GM18519 (cell line): Measurements from ENCODE around the gene RAP1A.

ENCODE experiments used
- ATAC-seq: cut with Tn5 transposase; IDR thresholded peaks from one replicate; pipeline ENCODE4 v1.9.1; 2021; ENCODE audit warnings: mild to moderate bottlenecking, moderate library complexity; ENCODE audit not compliant: unreplicated experiment, low FRiP score

Gene RAP1A

DNA sequence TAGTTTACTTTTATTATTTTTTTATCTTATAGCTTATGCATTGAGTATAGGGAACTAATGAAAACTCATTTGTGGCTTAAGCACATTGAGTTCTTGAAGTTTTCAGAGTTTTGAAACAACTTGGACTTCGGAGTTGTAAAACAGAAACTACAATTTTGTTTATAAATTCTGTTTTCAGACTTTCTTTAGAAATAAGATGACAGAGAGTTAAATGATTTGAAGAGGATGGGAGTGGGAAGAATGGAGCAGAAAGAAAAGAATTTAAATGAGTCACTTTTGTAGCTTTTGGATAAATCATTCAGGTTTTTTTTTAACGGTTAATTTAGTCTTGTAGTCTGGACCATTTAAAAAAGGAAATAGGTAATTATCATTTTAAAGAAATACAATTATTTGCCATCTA lies 87.3 kb downstream of the RAP1A start:
- ATAC-seq, result no peak

DNA sequence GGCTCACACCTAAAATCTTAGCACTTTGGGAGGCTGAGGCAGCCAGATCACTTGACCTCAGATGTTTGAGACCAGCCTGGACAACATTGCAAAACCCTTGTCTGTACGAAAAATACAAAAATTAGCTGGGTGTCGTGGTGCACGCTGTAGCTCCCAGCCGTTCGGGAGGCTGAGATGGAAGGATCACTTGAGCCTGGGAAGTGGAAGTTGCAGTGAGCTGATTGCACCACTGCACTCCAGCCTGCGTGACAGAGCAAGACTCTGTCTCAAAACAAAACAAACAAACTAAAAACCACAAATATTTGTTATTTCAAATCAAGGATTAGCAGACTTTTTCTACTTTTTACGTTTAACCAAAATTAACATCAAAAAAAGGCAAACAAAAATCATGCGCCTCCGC lies 88.3 kb downstream of the RAP1A start:
- no peak for ATAC-seq

DNA sequence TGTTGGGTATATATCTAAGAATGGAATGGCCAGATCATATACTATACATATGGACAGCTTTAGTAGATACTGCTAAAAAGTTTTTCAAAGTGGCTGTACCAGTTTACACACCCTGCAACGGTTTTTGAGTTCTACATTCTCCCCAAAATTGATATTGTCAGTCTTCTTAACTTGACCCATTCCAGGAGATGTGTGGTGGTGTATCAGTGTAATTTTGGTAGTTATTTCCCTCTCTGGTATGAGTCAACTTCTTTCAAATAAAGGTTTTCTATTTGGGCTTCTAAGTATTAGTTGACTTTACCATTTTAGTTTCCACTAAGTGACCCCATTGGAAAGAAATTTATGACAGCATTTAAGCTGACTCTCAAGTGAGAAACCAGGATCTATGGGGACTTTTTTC lies 90.4 kb downstream of the RAP1A start:
- ATAC-seq, result no peak

DNA sequence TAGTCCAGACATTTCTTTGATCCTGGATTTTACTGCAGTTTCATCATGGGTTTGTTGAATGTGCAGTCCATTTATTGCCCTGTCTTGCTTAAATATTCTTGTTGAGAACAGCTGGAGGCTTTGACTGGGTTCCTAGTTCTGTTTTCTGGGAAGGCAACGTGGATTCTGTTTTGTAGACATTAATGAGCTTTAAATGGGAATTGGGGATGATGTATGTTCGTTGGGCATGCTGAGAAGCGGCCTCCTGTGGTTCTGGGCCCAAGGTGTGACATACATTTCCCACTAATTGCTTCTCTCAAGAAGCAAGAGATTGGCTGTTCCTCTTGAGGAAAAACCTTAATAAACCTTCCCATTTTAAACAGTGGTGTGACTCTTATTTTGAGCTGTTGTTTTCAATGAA lies 96.7 kb downstream of the RAP1A start:
- ATAC-seq, result no peak

DNA sequence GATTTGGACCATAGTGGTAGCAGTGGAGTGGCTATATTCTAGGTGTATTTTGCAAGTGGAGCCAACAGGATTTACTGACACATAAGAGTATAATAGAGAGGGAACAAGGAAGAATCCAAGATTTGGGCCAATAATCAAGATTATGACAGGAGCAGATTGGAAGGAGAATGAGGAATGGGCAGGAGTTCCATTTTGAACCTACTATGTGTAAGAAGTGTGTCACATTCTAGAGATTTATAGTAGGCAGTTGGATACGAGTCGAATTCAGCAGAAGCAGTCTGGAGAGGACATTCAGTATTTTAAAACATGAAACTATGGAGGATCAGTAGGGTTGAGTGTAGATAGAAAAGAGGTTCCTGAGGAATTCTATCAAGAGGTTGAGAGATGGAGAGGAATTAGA lies 97.9 kb downstream of the RAP1A start:
- no peak for ATAC-seq

DNA sequence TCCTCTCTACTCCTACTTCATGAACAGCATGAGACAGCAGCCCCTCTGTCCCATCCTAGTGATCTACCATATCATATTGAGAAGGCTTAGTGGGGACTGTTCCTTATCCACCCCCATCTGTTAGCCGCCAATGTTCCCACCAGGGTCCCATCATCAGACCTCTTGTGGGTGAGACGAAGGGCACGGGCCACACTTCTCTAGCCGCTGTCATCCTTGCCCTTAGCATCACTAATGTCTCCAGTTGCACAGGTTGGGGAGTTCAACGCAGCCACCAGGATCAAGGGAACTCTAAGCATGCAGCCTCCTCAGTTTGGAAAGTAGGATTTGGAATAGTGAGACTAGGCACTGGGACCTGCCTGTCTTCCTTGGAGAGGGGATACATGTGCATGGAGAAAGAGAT lies 99.5 kb downstream of the RAP1A start:
- no peak for ATAC-seq

DNA sequence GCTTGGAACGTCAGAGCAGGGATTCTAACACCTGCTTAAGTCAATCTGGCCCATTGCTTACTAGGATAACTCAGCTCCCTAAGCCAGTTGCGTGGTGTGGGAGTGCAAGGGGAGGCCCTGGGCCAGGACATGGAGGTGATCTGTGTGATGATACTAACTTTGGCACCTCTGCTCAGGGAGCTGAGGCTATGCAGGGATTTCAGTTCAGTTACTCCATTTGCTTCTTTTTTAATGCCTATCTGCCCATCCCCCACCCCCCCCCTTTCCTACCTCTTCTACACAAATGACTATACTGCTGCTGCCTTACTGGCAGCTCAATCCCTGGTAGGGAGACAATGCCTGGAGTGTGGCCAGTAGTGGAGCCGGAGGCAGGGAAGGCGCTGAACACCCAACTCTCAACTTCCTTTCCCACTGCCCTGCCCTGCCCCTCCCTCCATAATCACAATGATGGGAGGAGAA lies 100.1 kb downstream of the RAP1A start:
- ATAC-seq, result no peak

DNA sequence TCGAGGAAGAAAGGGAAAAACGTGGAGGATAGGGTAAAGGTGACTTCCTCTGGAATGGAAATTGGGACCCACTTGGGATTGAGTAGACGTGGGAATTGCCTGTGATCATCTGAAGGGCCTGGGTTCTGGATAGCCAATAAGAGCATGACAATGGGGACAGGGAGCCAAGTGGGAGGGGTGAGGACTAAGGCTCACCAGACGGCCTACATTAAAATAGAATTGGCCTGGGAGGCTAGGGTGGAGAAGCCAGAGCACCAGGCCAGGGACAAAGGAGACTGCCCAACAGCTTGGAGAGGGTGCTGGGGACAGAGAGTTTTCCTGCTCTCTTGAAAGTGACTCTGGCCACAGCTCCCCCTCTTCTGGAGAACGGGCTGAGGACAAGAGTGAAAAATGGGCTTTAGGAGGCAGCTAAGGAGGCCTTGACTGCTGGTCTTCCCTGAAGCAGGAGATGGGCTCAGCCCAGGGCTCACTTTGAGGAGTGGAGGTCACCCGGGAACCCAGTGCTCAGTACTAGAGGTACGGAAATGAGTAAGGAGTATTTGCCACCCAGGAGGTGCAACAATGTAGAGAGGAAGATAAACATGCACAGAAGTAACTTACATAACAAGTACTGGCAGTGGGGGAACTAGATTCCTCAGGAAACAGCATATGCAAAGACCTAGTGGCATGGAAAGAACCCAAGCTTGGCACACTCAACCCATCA lies 100.8 kb downstream of the RAP1A start:
- no peak for ATAC-seq

DNA sequence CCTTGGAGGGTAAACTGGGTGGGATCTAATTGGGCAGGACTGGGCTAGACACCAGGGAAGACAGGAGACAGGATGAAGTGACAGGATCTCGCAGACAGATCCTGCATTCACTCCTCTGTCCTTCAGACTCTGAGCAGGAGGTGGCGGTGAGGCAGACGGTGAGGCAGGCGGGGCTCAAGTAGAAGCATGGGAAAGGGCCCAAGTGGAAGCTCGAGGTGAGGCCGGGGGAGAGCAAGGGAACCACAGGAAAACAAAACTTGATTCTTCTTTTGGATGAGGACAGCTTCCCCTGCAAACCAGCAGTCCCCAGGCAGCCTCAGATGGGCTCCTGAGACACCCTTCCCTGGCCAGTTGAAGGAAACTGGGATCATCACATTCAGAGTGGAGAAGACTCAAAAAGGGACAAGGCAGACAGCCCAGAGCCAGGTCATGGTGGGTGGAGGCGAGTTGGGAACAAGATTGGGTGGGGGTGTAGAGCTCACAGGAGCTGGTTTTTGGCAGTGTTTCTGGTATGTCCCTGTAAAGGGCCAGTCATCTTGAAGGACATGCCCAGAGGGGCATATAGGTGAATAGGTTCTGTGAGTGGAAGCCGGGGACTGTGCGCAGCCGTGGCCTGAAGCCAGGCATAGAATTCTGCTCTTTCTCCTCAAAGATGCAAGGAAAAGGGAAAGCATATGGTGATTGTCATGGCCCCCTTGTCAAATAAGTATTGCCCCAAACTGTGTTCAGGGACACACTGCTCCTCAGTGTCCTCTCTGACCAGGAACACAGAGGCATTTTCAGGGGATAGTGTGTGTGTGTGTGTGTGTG lies 101.6 kb downstream of the RAP1A start:
- no peak for ATAC-seq

DNA sequence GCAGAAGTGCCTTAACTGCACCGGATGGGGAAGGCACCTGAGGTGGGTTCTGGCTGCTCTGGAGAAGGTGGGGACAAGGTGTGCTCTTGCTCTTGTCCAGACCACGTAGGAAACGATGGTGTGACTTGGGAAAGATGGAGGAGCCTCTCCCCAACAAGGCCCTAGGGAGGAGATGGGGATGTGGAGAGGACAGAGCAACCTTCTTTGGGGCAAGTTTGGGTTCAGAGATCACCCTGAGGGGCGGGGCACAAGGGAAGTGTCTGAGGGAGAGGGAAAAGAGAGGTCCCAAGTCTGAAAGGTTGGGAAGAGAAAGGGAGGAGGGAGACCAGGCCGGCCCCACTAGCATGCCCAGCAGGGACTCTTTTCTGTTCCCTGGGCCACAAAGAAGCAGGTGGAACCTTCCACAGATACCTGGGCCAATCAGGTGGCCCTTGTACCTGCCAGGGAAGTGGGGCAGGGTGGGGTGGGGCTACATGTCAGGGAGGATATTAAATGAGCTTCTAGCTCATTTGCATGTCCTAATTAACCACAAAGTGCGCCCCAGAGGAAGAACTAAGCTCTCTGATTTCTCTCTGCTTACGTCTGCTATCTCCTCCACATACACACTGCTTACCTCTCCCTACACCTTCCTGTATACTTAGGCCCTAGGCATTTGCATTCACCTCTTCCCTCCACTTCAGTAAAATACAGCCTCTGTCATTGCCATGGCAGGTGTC lies 103.7 kb downstream of the RAP1A start:
- ATAC-seq, result no peak

DNA sequence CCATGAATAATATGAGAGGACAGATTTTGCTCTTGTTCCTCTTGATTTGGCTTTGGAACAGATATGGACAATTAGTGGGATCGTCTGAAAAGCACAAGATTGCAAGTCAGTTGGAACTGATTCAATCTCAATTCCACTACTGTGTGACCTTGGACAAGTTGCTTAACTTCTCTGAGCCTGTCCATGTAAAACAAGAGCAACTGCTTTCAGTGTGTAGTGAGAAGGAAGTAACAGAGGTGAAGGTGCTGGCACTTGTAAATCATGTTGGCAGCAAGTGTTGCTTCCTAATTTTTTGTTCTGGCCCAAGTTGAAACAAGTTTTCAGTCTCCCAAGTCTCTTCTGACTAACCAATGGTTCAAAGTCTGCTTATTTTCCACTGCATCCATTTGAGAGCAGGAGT lies 104.3 kb downstream of the RAP1A start:
- no peak for ATAC-seq

DNA sequence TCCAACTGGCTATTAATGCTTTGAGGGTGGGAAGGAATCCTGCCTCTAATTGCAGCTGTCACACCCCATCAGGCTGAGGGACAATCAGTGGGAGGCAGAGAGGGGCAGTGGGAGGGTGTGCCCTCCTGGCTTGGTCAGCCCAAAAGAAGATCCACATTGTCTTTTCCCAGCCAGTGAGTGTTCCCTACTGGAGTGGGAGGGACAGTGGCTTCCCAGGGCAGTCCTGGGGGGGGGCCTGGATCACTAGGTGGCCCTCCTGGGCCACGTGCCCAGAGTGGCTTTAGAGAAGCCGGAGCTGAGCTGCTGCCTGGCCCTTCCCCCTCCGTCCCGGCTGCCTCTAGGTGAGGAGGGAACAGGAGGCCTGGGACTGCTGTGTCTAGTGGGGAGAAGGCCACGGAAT lies 105.6 kb downstream of the RAP1A start:
- no peak for ATAC-seq

DNA sequence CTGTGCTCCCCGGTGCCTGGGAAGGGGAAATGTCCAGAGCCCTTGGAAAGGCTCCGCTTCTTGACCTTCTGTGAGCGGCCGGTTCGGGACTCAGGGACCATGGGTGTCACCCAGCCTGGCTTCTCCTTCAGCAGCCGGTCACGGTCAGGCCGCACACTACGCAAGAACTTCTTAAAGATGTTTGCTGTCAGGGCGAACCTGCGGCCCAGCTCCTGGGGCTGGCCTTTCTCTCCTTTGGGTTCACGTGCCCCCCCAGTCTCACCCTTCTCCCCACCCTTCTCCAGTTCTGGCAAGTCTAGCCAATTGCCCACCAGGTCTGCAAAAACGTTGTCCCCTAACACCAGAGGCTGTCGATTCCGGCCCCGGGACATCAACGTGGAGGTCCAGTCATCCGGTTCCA lies 107.5 kb downstream of the RAP1A start:
- no peak for ATAC-seq

DNA sequence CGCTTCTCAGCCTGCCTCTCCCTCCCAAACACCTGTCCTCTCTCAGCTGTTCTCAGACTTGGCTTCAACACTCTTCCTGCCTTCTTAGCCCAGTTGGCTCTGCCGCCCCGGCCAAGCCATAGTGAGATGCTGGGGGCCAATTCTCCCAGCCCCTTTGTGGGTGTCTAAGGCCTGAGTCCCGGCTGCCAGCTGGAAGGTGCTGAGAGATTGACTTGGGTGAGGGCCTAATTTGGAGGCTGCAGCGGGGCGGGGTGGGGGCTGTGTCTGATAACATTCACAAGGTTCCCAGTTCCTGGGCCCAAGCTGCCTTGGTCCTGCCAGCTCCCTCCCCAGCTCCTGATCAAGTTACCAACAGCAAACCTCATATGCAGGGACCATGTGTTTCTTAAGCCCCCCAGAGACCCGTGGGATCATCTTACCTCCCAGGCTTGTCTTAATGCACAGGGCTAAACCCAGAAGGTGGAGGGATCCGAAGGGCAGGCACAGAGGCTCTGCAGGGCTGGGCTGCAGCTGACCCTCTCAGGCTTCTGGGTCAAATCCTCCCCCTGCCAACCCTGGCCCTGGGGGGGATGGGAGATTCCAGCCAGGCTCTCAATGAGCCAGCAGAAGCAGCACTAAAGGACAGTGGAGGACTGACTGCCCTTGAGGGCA lies 109.8 kb downstream of the RAP1A start:
- ATAC-seq, result no peak

DNA sequence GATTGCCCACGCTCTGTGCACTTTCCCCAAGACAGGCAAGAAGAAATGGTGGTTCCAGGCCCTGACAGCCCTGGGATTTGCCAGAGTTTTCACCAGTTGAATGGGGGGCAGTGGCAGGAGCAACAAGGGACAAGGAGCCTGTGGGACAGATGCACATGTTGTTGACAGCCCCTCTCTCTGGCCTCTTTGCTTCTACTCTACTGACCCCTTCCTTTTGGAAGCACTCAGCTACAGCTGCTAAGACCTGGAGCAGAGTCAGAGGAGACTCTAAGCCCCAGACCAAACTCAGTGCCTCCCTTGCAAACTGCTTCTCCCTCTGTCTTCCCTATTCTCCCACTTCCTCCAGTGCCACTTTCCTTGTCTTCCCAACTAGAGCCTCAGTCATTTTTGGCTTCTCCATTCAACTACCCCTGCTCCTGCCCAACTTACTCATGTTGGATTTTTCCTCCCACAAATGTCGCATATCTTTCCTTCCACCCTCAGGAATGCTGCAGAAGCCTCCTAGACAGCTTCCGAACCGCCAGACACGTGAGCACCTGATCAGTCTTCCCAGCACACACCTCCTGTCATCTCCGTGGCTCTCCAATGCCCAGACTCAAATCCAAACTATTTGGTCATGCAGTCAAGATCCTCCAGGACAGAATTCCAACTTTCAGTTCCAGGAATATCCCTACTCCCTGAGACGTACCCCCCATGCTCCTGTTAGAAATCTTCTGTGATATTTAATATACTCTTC lies 110.5 kb downstream of the RAP1A start:
- ATAC-seq, result no peak

DNA sequence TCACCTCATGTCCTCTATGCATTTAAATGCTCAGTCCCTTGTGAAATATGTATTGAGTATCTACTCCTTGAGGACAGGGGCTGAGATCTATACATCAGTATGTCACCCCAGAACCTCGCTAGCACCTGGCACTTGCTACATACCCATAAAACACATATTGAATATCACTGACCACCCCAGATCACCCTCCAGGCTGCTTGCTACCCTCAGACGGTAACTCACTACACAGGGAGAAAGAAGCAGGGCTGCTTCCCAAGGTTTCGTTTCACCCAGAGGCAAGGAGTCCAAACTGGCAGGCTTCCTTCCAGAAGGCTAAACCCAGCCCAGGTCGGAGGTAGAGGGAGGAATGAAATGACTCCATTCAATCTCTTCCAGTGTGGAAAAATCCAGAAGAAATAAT lies 111.1 kb downstream of the RAP1A start:
- no peak for ATAC-seq

DNA sequence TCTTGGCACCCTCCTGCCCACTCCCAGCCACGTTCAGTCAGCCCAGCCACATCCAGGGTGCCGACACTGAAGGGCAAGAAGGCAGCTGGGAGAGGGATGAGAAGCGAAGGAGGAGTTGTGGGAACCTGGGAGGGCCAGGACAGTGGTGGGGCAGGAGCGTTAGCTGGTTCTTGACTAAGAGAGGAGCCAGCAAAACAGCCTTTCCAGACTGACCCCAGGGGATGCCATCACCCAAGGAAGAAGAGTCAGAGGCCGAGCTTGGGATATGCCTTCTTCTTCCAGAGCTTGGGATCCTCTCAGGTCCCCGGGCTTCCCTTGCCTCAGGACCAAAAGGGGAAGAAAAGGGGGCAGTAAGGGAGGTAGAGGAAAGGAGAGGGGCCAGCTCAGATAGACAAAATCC lies 112.4 kb downstream of the RAP1A start:
- no peak for ATAC-seq

DNA sequence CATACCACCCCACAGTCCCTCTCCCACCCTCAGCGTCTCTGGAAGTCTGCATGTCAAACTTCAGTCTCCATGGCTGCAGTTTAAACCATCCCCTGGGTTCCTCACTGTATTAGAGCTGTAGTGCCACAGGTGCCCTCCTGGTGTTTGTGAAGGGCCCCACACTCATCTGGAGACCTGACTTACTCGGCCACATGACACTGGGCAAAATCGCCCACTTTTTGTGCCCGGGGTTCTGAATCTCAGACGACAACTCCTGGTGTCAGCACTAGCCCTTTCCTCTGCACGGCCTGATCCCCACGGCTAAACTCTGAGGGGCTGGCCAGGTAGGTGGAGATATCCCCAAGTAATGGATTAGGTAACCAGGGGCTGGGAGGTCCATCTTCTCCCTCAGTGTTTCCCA lies 113.1 kb downstream of the RAP1A start:
- no peak for ATAC-seq

DNA sequence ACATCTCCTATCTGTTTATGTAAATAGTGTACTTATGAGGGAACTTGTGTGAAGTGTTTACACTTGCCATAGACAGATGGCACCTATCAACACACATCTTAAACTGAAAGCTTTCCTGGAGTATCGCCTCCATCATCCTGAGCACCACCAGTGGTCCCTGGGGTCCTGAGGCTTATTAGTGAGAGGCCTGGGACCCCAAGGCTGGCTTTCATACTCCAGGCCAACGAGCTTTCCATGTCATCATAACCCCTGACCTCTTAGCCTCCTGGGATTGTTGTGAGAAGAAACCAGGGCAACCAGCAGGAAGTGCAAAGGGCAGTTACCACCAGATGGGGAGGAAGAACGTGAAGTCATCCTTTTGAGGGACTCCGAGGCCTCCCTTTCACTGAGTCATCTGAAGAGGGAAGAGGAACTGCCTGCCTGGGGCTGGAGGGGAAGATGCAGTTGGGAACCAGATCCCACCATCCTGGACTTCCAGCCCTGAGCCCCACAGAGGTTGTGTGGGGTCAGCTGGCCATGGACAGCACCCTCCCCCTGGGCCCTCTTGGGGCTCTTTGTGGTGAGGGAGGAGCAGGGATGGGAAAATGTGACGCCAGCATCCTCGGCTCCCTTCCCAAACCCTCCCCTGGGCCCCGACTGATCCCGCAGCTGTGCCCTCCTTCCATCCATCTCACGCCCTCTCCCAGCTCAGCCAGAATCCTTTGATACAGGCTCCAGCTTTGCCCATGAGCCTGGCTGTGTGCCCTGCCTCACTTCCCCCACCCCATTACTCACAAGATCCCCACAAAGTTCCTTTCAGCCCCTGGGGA lies 113.8 kb downstream of the RAP1A start:
- no peak for ATAC-seq

DNA sequence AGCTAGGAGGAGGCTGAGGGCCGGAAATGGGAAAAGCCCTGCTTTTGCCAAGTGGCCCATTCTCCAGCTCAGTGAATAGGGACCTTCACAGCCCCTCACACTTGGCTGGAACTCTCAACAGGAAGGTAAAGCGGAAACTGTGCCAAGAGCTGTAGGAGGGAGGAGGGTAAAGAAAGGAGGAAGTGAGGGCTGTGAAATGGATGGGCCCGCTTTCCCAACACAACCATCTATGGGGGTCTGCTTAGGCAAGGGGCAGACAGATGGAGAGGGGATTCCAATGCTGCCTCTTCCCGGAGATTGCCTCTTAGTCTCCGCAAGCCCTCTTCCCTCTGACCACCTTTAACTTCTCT lies 114.4 kb downstream of the RAP1A start:
- ATAC-seq, result no peak
